ENCODE results near the gene CXCL8.

- TF ChIP-seq POLR2A (IDR thresholded peaks at IDR 0.05; ENCODE audit: low read depth, low read length) (no peak), EZH2 (IDR thresholded peaks at IDR 0.05; ENCODE audit: borderline replicate concordance, low read depth, low read length, severe bottlenecking) (no peak), CTCF (IDR thresholded peaks at IDR 0.05; ENCODE audit: extremely low read depth in 1 of 2, insufficient read depth in 1 of 2, low read depth in 1 of 2, low read length in 2 of 2) (no peak), JUN (IDR thresholded peaks at IDR 0.05; ENCODE audit: borderline replicate concordance, insufficient read depth, insufficient read length, low read depth) (no peak), MAX (IDR thresholded peaks at IDR 0.05; ENCODE audit: insufficient read depth, insufficient read length) (no peak), POLR2AphosphoS5 (IDR thresholded peaks at IDR 0.05; ENCODE audit: insufficient read depth, low read depth, low read length) (no peak), MYC (IDR thresholded peaks at IDR 0.05; ENCODE audit: low read depth, low read length) (no peak), FOS (IDR thresholded peaks at IDR 0.05; ENCODE audit: borderline replicate concordance, insufficient read depth, low read length) (no peak)
Measured at GRCh38 chr4:73762409-73762808, 22.0 kb downstream of the CXCL8 start.
